B cell (primary cell): ENCODE measurements around the gene CALR3. TPM values are rescaled to one million over a fixed set of nuclear protein-coding genes. Genes with fewer than 3 reads are reported as not detected.

ENCODE experiments used
- ATAC-seq: fragments of 200-7000 bp; cut with Tn5 transposase; one replicate; pipeline ENCODE4 v1.10.0; 2021; ENCODE audit warnings: low read depth, mild to moderate bottlenecking, moderate number of reproducible peaks, moderate library complexity
- CTCF ChIA-PET: fragments of 350-600 bp; sonication (Branson Sonifier 250); formaldehyde crosslinking; loops from one replicate; lab custom pipeline; 2021; ENCODE audit warnings: antibody characterized with exemption, inconsistent platforms; lab: Charles Lee
- POLR2A ChIA-PET: fragments of 350-600 bp; sonication (Branson Sonifier 250); formaldehyde crosslinking; loops from one replicate; lab custom pipeline; 2021; ENCODE audit warnings: antibody characterized with exemption; lab: Charles Lee
- DNase-seq: peaks from one replicate; pipeline ENCODE4 v3.0.0; 2013
- H2AFZ ChIP-seq: 2 replicates; pipeline ENCODE4 v1.6.1; 2012; ENCODE audit warnings: mild to moderate bottlenecking, low read depth, low read length; ENCODE audit not compliant: insufficient read depth, poor library complexity, severe bottlenecking
- H3K27ac ChIP-seq, 2 donors: 1 replicate in 1 of 2; 2 replicates in 1 of 2; pipeline ENCODE4 v1.5.1; 2012 to 2013; ENCODE audit warnings: low read length in 2 of 2, mild to moderate bottlenecking in 2 of 2, moderate library complexity in 1 of 2
- H3K27me3 ChIP-seq, 4 experiments: fragments of 200-600 bp in 1 of 4; sonication (generic) in 1 of 4; replicated peaks in 1 of 4; 1 replicate in 2 of 4; 2 replicates in 2 of 4; pipeline versions ENCODE4 v1.6.1 to v1.7.0; 2013 to 2016; ENCODE audit warnings: low read length in 3 of 4, mild to moderate bottlenecking in 2 of 4, mixed read lengths in 1 of 4, moderate library complexity in 1 of 4; ENCODE audit not compliant: insufficient read depth in 4 of 4, control insufficient read depth in 3 of 4; ENCODE audit errors: control extremely low read depth in 1 of 4
- H3K36me3 ChIP-seq, 2 experiments: replicated peaks in 1 of 2; 1 replicate in 1 of 2; 2 replicates in 1 of 2; pipeline versions ENCODE4 v1.6.1 to v1.7.1; 2013; ENCODE audit warnings: low read length in 1 of 2; ENCODE audit not compliant: insufficient read depth in 2 of 2, control insufficient read depth in 1 of 2; ENCODE audit errors: control extremely low read depth in 1 of 2, extremely low read depth in 1 of 2
- H3K4me1 ChIP-seq, 2 donors: fragments of 200-600 bp in 1 of 2; sonication (generic) in 1 of 2; 1 replicate in 1 of 2; 2 replicates in 1 of 2; pipeline versions ENCODE4 v1.5.1 to v1.6.1; 2013 to 2017; ENCODE audit warnings: low read length in 2 of 2; ENCODE audit not compliant: control insufficient read depth in 2 of 2, insufficient read depth in 2 of 2
- H3K4me2 ChIP-seq: replicated peaks from 2 replicates; pipeline ENCODE3; 2012; ENCODE audit warnings: mild to moderate bottlenecking, low read depth, low read length; ENCODE audit not compliant: poor library complexity, severe bottlenecking
- H3K4me3 ChIP-seq, 5 experiments: fragments of 200-600 bp in 1 of 5; sonication (generic) in 1 of 5; 1 replicate in 3 of 5; 2 replicates in 2 of 5; pipeline versions ENCODE4 v1.5.1 to v1.7.0; 2011 to 2016; ENCODE audit warnings: low read length in 4 of 5, mild to moderate bottlenecking in 4 of 5, low read depth in 2 of 5, control low read depth in 1 of 5, moderate library complexity in 1 of 5; ENCODE audit not compliant: insufficient read depth in 1 of 5; ENCODE audit errors: control extremely low read depth in 1 of 5, extremely low read depth in 1 of 5
- H3K79me2 ChIP-seq: fragments of 200-600 bp; sonication (generic); one replicate; pipeline ENCODE4 v1.6.0; 2016; ENCODE audit warnings: low read length; ENCODE audit not compliant: control insufficient read depth, insufficient read depth
- H3K9ac ChIP-seq: fragments of 200-600 bp; sonication (generic); 2 replicates; pipeline ENCODE4 v1.6.1; 2017; ENCODE audit warnings: mild to moderate bottlenecking, low read length, moderate library complexity
- H3K9me3 ChIP-seq, 3 donors: one replicate each; pipeline versions ENCODE4 v1.6.1 to v1.7.1; 2013; ENCODE audit warnings: low read length in 2 of 3; ENCODE audit not compliant: control insufficient read depth in 2 of 3, insufficient read depth in 1 of 3; ENCODE audit errors: control extremely low read depth in 1 of 3
- H4K20me1 ChIP-seq: 2 replicates; pipeline ENCODE4 v1.6.0; 2012; ENCODE audit warnings: mild to moderate bottlenecking, low read length; ENCODE audit not compliant: insufficient read depth, control insufficient read depth, poor library complexity, severe bottlenecking
- H3K27ac Mint-ChIP-seq: one replicate; pipeline ENCODE4 v1.8.0; 2021; ENCODE audit warnings: mixed read lengths
- H3K27me3 Mint-ChIP-seq: one replicate; pipeline ENCODE4 v1.8.0; 2021; ENCODE audit warnings: mixed read lengths
- H3K4me1 Mint-ChIP-seq: one replicate; pipeline ENCODE4 v1.8.0; 2021; ENCODE audit warnings: mixed read lengths
- H3K4me3 Mint-ChIP-seq: one replicate; pipeline ENCODE4 v1.8.0; 2021; ENCODE audit warnings: mixed read lengths
- H3K9me3 Mint-ChIP-seq: one replicate; pipeline ENCODE4 v1.8.0; 2022; ENCODE audit warnings: mixed read lengths; ENCODE audit not compliant: insufficient read depth
- EZH2 ChIP-seq: IDR thresholded peaks from 2 replicates; pipeline ENCODE4 v1.6.1; 2012; ENCODE audit warnings: borderline replicate concordance, low read depth, mild to moderate bottlenecking, moderate library complexity, low read length; ENCODE audit not compliant: insufficient read depth, poor library complexity, severe bottlenecking
- WGBS: methylation state at CpG from one replicate; pipeline ENCODE4 v1.1.5; 2013; ENCODE audit warnings: missing lambda C conversion rate; ENCODE audit not compliant: insufficient coverage; 5-methylcytosine and 5-hydroxymethylcytosine counted together
- intact Hi-C: fragments of 100-400 bp; cut with micrococcal nuclease; formaldehyde crosslinking; loops from one replicate; pipeline ENCODE4 v1.10.0; 2022
- polyA plus RNA-seq: library from polyadenylated mRNA; depleted of rRNA; stranded (reverse); fragments of >200 nt; gene quantifications from 2 replicates; pipeline ENCODE4 v1.2.3, GENCODE V29; 2012
- total RNA-seq, 2 donors: library from RNA; stranded (reverse); fragments of 120-200 nt in 1 of 2; gene quantifications; 1 replicate in 1 of 2; 2 replicates in 1 of 2; pipeline versions ENCODE4 v1.2.3 to v1.2.4, GENCODE V29; 2013 to 2022
- TF ChIP-seq, protein P1 (sequence below): fragments of 200-600 bp; IDR thresholded peaks from one replicate; pipeline ENCODE4 v1.8.0; 2022; ENCODE audit warnings: antibody characterized with exemption, mild to moderate bottlenecking

CALR3 gene
- total and polyA plus RNA-seq, 2 donors (not counting 1 experiment from before 2014, with no cell fraction given) = 0.44 TPM; not detected in 1

- peak; percentile 1 for ATAC-seq
- TF ChIP-seq, protein P1, sequence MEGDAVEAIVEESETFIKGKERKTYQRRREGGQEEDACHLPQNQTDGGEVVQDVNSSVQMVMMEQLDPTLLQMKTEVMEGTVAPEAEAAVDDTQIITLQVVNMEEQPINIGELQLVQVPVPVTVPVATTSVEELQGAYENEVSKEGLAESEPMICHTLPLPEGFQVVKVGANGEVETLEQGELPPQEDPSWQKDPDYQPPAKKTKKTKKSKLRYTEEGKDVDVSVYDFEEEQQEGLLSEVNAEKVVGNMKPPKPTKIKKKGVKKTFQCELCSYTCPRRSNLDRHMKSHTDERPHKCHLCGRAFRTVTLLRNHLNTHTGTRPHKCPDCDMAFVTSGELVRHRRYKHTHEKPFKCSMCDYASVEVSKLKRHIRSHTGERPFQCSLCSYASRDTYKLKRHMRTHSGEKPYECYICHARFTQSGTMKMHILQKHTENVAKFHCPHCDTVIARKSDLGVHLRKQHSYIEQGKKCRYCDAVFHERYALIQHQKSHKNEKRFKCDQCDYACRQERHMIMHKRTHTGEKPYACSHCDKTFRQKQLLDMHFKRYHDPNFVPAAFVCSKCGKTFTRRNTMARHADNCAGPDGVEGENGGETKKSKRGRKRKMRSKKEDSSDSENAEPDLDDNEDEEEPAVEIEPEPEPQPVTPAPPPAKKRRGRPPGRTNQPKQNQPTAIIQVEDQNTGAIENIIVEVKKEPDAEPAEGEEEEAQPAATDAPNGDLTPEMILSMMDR = no peak
- TF ChIP-seq EZH2 = no peak
- peaks cover 60% of the 10 kb centered on the region for H3K79me2 ChIP-seq
- no peaks in the 10 kb centered on the region for H3K27me3 Mint-ChIP-seq
- peaks cover 13 to 35% of the 10 kb centered on the region in 2 donors for H3K4me1 ChIP-seq
- H3K4me1 Mint-ChIP-seq = peaks cover 40% of the 10 kb centered on the region
- peaks cover 0 to 6% of the 10 kb centered on the region in 2 experiments for H3K36me3 ChIP-seq
- DNase-seq = no peak
- WGBS = 1% methylated on average over 67 of the region's 67 CpGs
- H3K4me3 Mint-ChIP-seq = peak overlapping the region; percentile 95
- peak overlapping the region in 1 of 2 donors; percentile 55 for H3K27ac ChIP-seq
- H3K27ac Mint-ChIP-seq = peak overlapping the region; percentile 66
- peak overlapping the region; percentile 57 to 92 (median 73) for H3K4me3 ChIP-seq
- intact Hi-C loops = no loop called here
- H3K9me3 ChIP-seq = peaks cover 0 to 2% (median 0%) of the 10 kb centered on the region in 3 donors
- POLR2A ChIA-PET = interaction anchor here (0.6 kb wide), 1 partner anchor 25 kb away, joined by 9 read pairs; the partner anchor contains the start of genes C19orf44 and CALR3
- no peaks in the 10 kb centered on the region for H3K27me3 ChIP-seq
- peaks cover 37% of the 10 kb centered on the region for H4K20me1 ChIP-seq
- peak overlapping the region; percentile 77 for H3K9ac ChIP-seq
- CTCF ChIA-PET = interaction anchor here (0.5 to 0.6 kb wide), 2 partner anchors 90 to 207 kb away, joined by 3 read pairs; no protein-coding TSS in a partner anchor
- H2AFZ ChIP-seq = peak overlapping the region; percentile 98
- no peaks in the 10 kb centered on the region for H3K9me3 Mint-ChIP-seq
- peak overlapping the region; percentile 91 for H3K4me2 ChIP-seq
Measured at GRCh38 chr19:16470911-16471811, 24.8 kb downstream of the CALR3 start.
